Hepatocyte (in vitro differentiated cells): ENCODE results near the gene CARD9. TPM values are rescaled to one million over a fixed set of nuclear protein-coding genes. Genes with fewer than 3 reads are reported as not detected.
A peak's percentile ranks its signal among the peaks of the same experiment; 100 is the strongest.

Experiments used
- DNase-seq: peaks from one replicate; pipeline ENCODE4 v3.0.0-alpha.2; 2016; ENCODE audit warnings: low spot score
- H2AFZ ChIP-seq: fragments of 200-600 bp; sonication (generic); 2 replicates; pipeline ENCODE4 v1.6.0; 2016; ENCODE audit warnings: antibody characterized with exemption, mild to moderate bottlenecking
- H3K27ac ChIP-seq: fragments of 200-600 bp; sonication (generic); 2 replicates; pipeline ENCODE4 v1.5.1; 2016; ENCODE audit warnings: mild to moderate bottlenecking
- H3K27me3 ChIP-seq: fragments of 200-600 bp; sonication (generic); 2 replicates; pipeline ENCODE4 v1.6.1; 2016
- H3K36me3 ChIP-seq: fragments of 200-600 bp; sonication (generic); replicated peaks from 2 replicates; pipeline ENCODE4 v1.5.1; 2016; ENCODE audit warnings: low read depth; ENCODE audit not compliant: insufficient read depth
- H3K4me1 ChIP-seq: fragments of 200-600 bp; sonication (generic); 2 replicates; pipeline ENCODE4 v1.5.1; 2016; ENCODE audit warnings: mild to moderate bottlenecking, moderate library complexity; ENCODE audit not compliant: insufficient read depth
- H3K4me2 ChIP-seq: fragments of 200-600 bp; sonication (generic); 2 replicates; pipeline ENCODE4 v1.6.0; 2016
- H3K4me3 ChIP-seq: fragments of 200-600 bp; sonication (generic); 2 replicates; pipeline ENCODE4 v1.5.1; 2016; ENCODE audit warnings: mild to moderate bottlenecking
- H3K79me2 ChIP-seq: fragments of 200-600 bp; sonication (generic); 2 replicates; pipeline ENCODE4 v1.6.0; 2017; ENCODE audit warnings: mild to moderate bottlenecking
- H3K9me2 ChIP-seq: fragments of 200-600 bp; sonication (generic); replicated peaks from 2 replicates; pipeline ENCODE4 v1.6.0; 2017; ENCODE audit warnings: mild to moderate bottlenecking; ENCODE audit not compliant: insufficient read depth
- H3K9me3 ChIP-seq: fragments of 200-600 bp; sonication (generic); 2 replicates; pipeline ENCODE4 v1.5.1; 2016; ENCODE audit warnings: low read depth, mild to moderate bottlenecking
- H4K20me1 ChIP-seq: fragments of 200-600 bp; sonication (generic); 2 replicates; pipeline ENCODE4 v1.6.0; 2016; ENCODE audit warnings: mild to moderate bottlenecking; ENCODE audit not compliant: insufficient read depth, poor library complexity, severe bottlenecking
- EZH2 ChIP-seq: fragments of 200-600 bp; sonication (generic); IDR thresholded peaks from 2 replicates; pipeline ENCODE4 v1.6.1; 2016; ENCODE audit warnings: antibody characterized with exemption, mild to moderate bottlenecking, borderline replicate concordance
- EZH2phosphoT487 ChIP-seq: fragments of 200-600 bp; sonication (generic); IDR thresholded peaks from one replicate; pipeline ENCODE4 v1.6.1; 2018; ENCODE audit warnings: antibody characterized with exemption, mild to moderate bottlenecking, low read depth, moderate library complexity; ENCODE audit not compliant: unreplicated experiment, severe bottlenecking
- WGBS: methylation state at CpG from one replicate; pipeline ENCODE4 v1.1.6; 2016; ENCODE audit warnings: low lambda C conversion rate; ENCODE audit errors: missing lambda C conversion rate; 5-methylcytosine and 5-hydroxymethylcytosine counted together
- polyA plus RNA-seq: library from polyadenylated mRNA; unstranded; fragments of >200 nt; fragmentation: Nextera tagmentation; extraction: Ambion mirVana; gene quantifications from 2 replicates; pipeline ENCODE4 v1.2.1, GENCODE V29; 2016
- total RNA-seq: library from RNA; depleted of rRNA; stranded (reverse); fragments of >200 nt; gene quantifications from 2 replicates; pipeline ENCODE4 v1.2.3, GENCODE V29; 2014
- TF ChIP-seq, protein P1 (sequence below): fragments of 200-600 bp; sonication (generic); IDR thresholded peaks from 2 replicates; pipeline ENCODE4 v1.5.1; 2016; ENCODE audit warnings: antibody characterized with exemption, mild to moderate bottlenecking; ENCODE audit not compliant: poor library complexity

The CARD9 gene
- total and polyA plus RNA-seq, 2 experiments from 2014 or later = 0.80 to 1.5 TPM

DNA sequence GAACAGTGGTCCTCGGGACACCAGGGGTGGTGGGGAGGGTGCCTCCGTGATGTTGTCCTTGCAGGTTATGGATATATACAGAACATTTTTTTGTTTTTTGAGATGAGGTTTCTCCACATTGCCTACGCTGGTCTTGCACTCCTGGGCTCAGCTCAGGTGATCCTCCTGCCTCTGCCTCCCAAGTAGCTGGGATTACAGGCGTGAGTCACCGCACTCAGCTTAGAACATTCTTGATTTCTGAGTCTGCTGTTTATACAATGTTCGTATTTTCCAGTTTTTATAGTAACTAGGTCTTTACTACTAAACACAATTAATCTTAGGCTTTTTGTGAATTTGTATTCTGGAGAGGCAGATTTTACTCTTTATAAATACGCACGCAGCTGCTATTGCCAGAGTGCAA lies 43.0 kb upstream of the CARD9 start:
- peaks cover 8% of the 10 kb centered on the region for H3K4me1 ChIP-seq
- no peaks in the 10 kb centered on the region for H4K20me1 ChIP-seq
- no peaks in the 10 kb centered on the region for H3K9me3 ChIP-seq
- H2AFZ ChIP-seq = no peak overlapping the region
- no peak overlapping the region for H3K4me3 ChIP-seq
- no peak for TF ChIP-seq EZH2phosphoT487
- TF ChIP-seq EZH2 = no peak
- TF ChIP-seq, protein P1, sequence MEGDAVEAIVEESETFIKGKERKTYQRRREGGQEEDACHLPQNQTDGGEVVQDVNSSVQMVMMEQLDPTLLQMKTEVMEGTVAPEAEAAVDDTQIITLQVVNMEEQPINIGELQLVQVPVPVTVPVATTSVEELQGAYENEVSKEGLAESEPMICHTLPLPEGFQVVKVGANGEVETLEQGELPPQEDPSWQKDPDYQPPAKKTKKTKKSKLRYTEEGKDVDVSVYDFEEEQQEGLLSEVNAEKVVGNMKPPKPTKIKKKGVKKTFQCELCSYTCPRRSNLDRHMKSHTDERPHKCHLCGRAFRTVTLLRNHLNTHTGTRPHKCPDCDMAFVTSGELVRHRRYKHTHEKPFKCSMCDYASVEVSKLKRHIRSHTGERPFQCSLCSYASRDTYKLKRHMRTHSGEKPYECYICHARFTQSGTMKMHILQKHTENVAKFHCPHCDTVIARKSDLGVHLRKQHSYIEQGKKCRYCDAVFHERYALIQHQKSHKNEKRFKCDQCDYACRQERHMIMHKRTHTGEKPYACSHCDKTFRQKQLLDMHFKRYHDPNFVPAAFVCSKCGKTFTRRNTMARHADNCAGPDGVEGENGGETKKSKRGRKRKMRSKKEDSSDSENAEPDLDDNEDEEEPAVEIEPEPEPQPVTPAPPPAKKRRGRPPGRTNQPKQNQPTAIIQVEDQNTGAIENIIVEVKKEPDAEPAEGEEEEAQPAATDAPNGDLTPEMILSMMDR = no peak
- 96% methylated on average over 8 of the region's 8 CpGs for WGBS
- H3K9me2 ChIP-seq = no peaks in the 10 kb centered on the region
- no peak overlapping the region for H3K4me2 ChIP-seq
- no peak for DNase-seq
- H3K79me2 ChIP-seq = peaks cover 24% of the 10 kb centered on the region
- H3K36me3 ChIP-seq = no peaks in the 10 kb centered on the region
- H3K27me3 ChIP-seq = no peaks in the 10 kb centered on the region
- H3K27ac ChIP-seq = no peak overlapping the region

DNA sequence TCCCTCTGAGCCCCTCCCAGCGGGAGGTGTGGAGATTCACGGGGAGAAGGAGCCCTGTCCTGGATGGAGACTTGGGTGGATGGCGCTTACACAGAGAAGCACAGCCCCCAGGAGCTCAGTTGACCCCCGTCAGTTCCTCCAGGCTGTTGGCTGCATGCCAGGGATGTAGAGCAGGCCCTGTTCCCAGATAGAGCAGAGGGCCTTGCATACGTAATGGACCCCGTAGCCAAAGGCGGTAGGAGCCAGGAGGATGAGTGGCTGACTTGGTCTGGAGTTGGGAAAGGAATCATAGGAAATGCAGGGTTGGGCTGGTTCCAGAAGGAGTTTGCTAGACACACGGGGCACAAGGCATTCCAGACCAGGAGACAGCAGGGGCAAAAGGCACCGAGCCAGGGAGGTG lies 39.5 kb upstream of the CARD9 start:
- H3K79me2 ChIP-seq = peaks cover 50% of the 10 kb centered on the region
- no peak for DNase-seq
- TF ChIP-seq EZH2 = no peak
- peaks cover 4% of the 10 kb centered on the region for H4K20me1 ChIP-seq
- H2AFZ ChIP-seq = no peak overlapping the region
- H3K9me3 ChIP-seq = no peaks in the 10 kb centered on the region
- H3K4me2 ChIP-seq = no peak overlapping the region
- H3K9me2 ChIP-seq = no peaks in the 10 kb centered on the region
- 90% methylated on average over 9 of the region's 9 CpGs for WGBS
- no peaks in the 10 kb centered on the region for H3K36me3 ChIP-seq
- H3K27ac ChIP-seq = no peak overlapping the region
- no peaks in the 10 kb centered on the region for H3K27me3 ChIP-seq
- peaks cover 15% of the 10 kb centered on the region for H3K4me1 ChIP-seq
- no peak overlapping the region for H3K4me3 ChIP-seq

DNA sequence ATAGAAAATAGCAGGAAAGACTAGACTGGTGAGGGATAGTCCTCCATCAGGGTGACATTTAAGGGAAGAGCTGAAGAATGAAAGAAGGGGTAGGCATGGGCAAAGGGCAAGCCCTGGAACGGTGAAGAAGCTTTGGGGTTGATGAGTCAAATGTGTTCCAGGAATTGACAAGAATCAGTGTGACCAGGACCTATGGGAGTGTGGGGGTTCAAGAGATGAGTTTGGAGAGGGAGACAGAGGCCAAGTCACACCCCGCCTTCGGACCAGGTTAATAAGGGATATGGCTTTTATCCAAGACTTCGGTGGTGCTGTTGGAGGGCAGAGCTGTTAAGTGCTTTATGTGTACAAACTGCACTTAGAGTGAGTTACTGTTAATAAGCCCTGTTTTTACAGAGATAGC lies 37.9 kb upstream of the CARD9 start:
- no peaks in the 10 kb centered on the region for H3K27me3 ChIP-seq
- peaks cover 50% of the 10 kb centered on the region for H3K79me2 ChIP-seq
- H3K4me1 ChIP-seq = peaks cover 15% of the 10 kb centered on the region
- peaks cover 4% of the 10 kb centered on the region for H4K20me1 ChIP-seq
- H3K27ac ChIP-seq = peak overlapping the region; percentile 96
- no peaks in the 10 kb centered on the region for H3K36me3 ChIP-seq
- H2AFZ ChIP-seq = no peak overlapping the region
- peak overlapping the region; percentile 92 for H3K4me3 ChIP-seq
- DNase-seq = no peak
- peak overlapping the region; percentile 97 for H3K4me2 ChIP-seq
- no peaks in the 10 kb centered on the region for H3K9me3 ChIP-seq
- 73% methylated on average over 4 of the region's 4 CpGs for WGBS
- no peaks in the 10 kb centered on the region for H3K9me2 ChIP-seq
- no peak for TF ChIP-seq EZH2

DNA sequence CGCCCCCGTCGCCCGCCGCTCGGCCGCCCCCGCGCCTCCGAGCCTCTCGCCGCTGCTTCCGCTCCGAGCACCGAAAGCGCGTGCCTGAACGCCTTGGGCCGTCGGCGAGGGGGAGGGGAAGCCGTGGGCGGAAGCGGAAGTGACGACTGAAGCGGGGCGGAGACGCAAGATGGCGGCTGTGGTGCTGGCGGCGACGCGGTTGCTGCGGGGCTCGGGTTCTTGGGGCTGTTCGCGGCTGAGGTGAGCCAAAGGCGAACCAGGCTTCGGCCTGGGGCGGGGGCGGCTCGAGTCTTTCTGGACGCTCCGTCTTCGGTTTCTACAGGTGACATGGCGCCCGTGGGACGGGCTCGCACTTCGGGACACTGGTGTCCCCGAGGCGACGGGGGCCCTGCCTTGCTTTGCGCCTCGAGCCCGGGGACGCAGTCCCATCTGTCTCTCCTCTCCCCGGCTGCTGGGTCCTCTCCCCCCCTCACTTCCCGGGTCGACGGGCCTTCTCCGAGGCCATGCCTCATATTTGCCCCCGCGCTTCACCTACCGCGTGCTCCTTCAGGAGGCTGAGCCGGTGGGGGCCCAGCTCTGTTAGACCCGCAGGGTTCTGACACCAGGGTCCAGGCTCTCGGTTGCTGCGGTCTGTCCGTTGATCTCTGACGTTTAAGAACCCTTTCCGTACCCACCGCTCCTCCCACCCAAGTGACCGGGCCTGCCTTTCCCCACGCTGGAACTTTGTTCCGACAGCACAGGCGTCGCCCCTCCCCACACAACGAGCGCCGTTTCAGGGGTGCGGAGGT lies 37.2 kb upstream of the CARD9 start, which contains the start of the genes ENTR1 and PMPCA:
ENTR1 (minus strand) TSS at position 115 of the 788 bp plus-strand sequence. CDS start 217 bp downstream, outside the sequence.
PMPCA (plus strand) TSS at position 159 of the 788 bp plus-strand sequence; CDS start at position 170, 11 bp downstream.
- no peaks in the 10 kb centered on the region for H3K9me3 ChIP-seq
- no peaks in the 10 kb centered on the region for H3K36me3 ChIP-seq
- WGBS = 2% methylated on average over 55 of the region's 83 CpGs
- peak within 1 kb of the TSS; percentile 86 for H2AFZ ChIP-seq
- peaks cover 15% of the 10 kb centered on the region for H3K4me1 ChIP-seq
- H3K4me2 ChIP-seq = peak within 1 kb of the TSS; percentile 99
- H3K27me3 ChIP-seq = no peaks in the 10 kb centered on the region
- peaks cover 50% of the 10 kb centered on the region for H3K79me2 ChIP-seq
- peak within 1 kb of the TSS; percentile 96 for H3K27ac ChIP-seq
- peak within 1 kb of the TSS; percentile 92 for H3K4me3 ChIP-seq
- H3K9me2 ChIP-seq = no peaks in the 10 kb centered on the region
- no peak for TF ChIP-seq EZH2phosphoT487
- DNase-seq = peak; percentile 96
- peaks cover 4% of the 10 kb centered on the region for H4K20me1 ChIP-seq
